Upper lobe of right lung (tissue), 1 donor: ENCODE data around the gene RBM5. TPM values are rescaled to one million over a fixed set of nuclear protein-coding genes. Genes with fewer than 3 reads are reported as not detected.
A peak's percentile ranks its signal among the peaks of the same experiment; 100 is the strongest.

Experiments used
- ATAC-seq: fragments of 200-7000 bp; cut with Tn5 transposase; one replicate; pipeline ENCODE4 v1.9.1; 2020; ENCODE audit warnings: mild to moderate bottlenecking, moderate library complexity
- DNase-seq: peaks from one replicate; pipeline ENCODE4 v3.0.0-alpha.2; 2020
- H3K27ac ChIP-seq: fragments of 200-600 bp; one replicate; pipeline ENCODE4 v1.8.0; 2022
- H3K27me3 ChIP-seq: fragments of 200-600 bp; one replicate; pipeline ENCODE4 v1.8.0; 2022; ENCODE audit warnings: mild to moderate bottlenecking
- H3K36me3 ChIP-seq: fragments of 200-600 bp; one replicate; pipeline ENCODE4 v1.8.0; 2022
- H3K4me1 ChIP-seq: fragments of 200-600 bp; one replicate; pipeline ENCODE4 v1.8.0; 2022
- H3K4me3 ChIP-seq: fragments of 200-600 bp; one replicate; pipeline ENCODE4 v1.8.0; 2022; ENCODE audit warnings: mild to moderate bottlenecking
- H3K9me3 ChIP-seq: fragments of 200-600 bp; one replicate; pipeline ENCODE4 v1.8.0; 2022
- CTCF ChIP-seq: fragments of 200-600 bp; IDR thresholded peaks from one replicate; pipeline ENCODE4 v1.8.0; 2022; ENCODE audit warnings: antibody characterized with exemption
- intact Hi-C: fragments of 100-400 bp; cut with DNase I; formaldehyde crosslinking; loops from one replicate; pipeline ENCODE4 v1.11.0; 2022
- total RNA-seq: library from RNA; stranded (reverse); fragmentation: NEBNext Ultra II Directional; extraction: Animal tissue kit (Norgen Biotek cat#: 25700); gene quantifications from one replicate; pipeline ENCODE4 v1.2.1, GENCODE V29; 2021
- donor health status: DM: no; HTN: yes; CAD: no; lungs with severe emphysema.

The RBM5 gene
- total RNA-seq, 1 donor from 2014 or later: 161 TPM

- Histone ChIP-seq H3K36me3 (no peaks in the 10 kb centered on the region), H3K27ac (peak overlapping the region; percentile 47), H3K9me3 (no peaks in the 10 kb centered on the region), H3K4me3 (peak overlapping the region; percentile 60), H3K4me1 (peaks cover 38% of the 10 kb centered on the region), H3K27me3 (no peaks in the 10 kb centered on the region)
- DNase-seq (no peak), ATAC-seq (no peak)
- no peak for TF ChIP-seq CTCF
- intact Hi-C loops: no loop called here
These were observed 66.8 kb downstream of the RBM5 start for GRCh38 chr3:50155491-50155878.

GRCh38 chr3:50155891-50156290 lies 67.2 kb downstream of the RBM5 start:
- peaks cover 38% of the 10 kb centered on the region for H3K4me1 ChIP-seq

GRCh38 chr3:50156549-50157493 lies 68.1 kb downstream of the RBM5 start:
- intact Hi-C loops: no loop called here
- peak overlapping the region; percentile 60 for H3K4me3 ChIP-seq
- no peaks in the 10 kb centered on the region for H3K27me3 ChIP-seq
- TF ChIP-seq CTCF: no peak
- peak overlapping the region; percentile 65 for H3K27ac ChIP-seq
- ATAC-seq: no peak
- DNase-seq: no peak
- H3K4me1 ChIP-seq: peaks cover 45% of the 10 kb centered on the region
- H3K36me3 ChIP-seq: no peaks in the 10 kb centered on the region
- H3K9me3 ChIP-seq: no peaks in the 10 kb centered on the region

More at GRCh38 chr3:50155891-50156290, 67.2 kb downstream of the RBM5 start:
- TF ChIP-seq CTCF: no peak
- no peaks in the 10 kb centered on the region for H3K9me3 ChIP-seq
- intact Hi-C loops: no loop called here
- no peaks in the 10 kb centered on the region for H3K36me3 ChIP-seq
- no peak for DNase-seq
- H3K27ac ChIP-seq: peak overlapping the region; percentile 65
- peak overlapping the region; percentile 60 for H3K4me3 ChIP-seq
- H3K27me3 ChIP-seq: no peaks in the 10 kb centered on the region
- no peak for ATAC-seq

GRCh38 chr3:50157827-50158529 lies 69.3 kb downstream of the RBM5 start:
- H3K36me3 ChIP-seq: no peaks in the 10 kb centered on the region
- no peaks in the 10 kb centered on the region for H3K9me3 ChIP-seq
- TF ChIP-seq CTCF: no peak
- ATAC-seq (no peak), DNase-seq (no peak)
- peak overlapping the region; percentile 45 for H3K27ac ChIP-seq
- peaks cover 57% of the 10 kb centered on the region for H3K4me1 ChIP-seq
- intact Hi-C loops: no loop called here
- no peaks in the 10 kb centered on the region for H3K27me3 ChIP-seq
- peak overlapping the region; percentile 60 for H3K4me3 ChIP-seq

- Histone ChIP-seq H3K36me3 (no peaks in the 10 kb centered on the region), H3K4me1 (peaks cover 64% of the 10 kb centered on the region), H3K4me3 (no peak overlapping the region), H3K9me3 (no peaks in the 10 kb centered on the region), H3K27ac (peak overlapping the region; percentile 45), H3K27me3 (no peaks in the 10 kb centered on the region)
- ATAC-seq: no peak
- TF ChIP-seq CTCF: no peak
- no peak for DNase-seq
- intact Hi-C loops: no loop called here
These were observed 69.9 kb downstream of the RBM5 start for GRCh38 chr3:50158530-50159146.
